Gastroesophageal sphincter (tissue), 4 donors: ENCODE data around the gene HOXC10. TPM values are rescaled to one million over a fixed set of nuclear protein-coding genes. Genes with fewer than 3 reads are reported as not detected.

Experiments
- ATAC-seq: fragments of 150-250 bp; one replicate; pipeline ENCODE4 v1.9.1; 2016; ENCODE audit warnings: mild to moderate bottlenecking, moderate library complexity
- H3K27ac ChIP-seq, 4 donors: fragments of 200-600 bp; sonication (generic) in 3 of 4; 1 replicate in 3 of 4; 2 replicates in 1 of 4; pipeline ENCODE4 v1.5.1; 2016 to 2019
- H3K27me3 ChIP-seq: fragments of 200-600 bp; sonication (generic); one replicate; pipeline ENCODE4 v1.5.1; 2019
- H3K36me3 ChIP-seq, 2 donors: fragments of 200-600 bp; sonication (generic); one replicate each; pipeline ENCODE4 v1.5.1; 2019; ENCODE audit warnings: control low read depth in 1 of 2
- H3K4me1 ChIP-seq, 3 donors: fragments of 200-600 bp; sonication (generic); 1 replicate in 2 of 3; 2 replicates in 1 of 3; pipeline ENCODE4 v1.5.1; 2016 to 2019; ENCODE audit warnings: control low read depth in 2 of 3
- H3K4me3 ChIP-seq, 2 donors: fragments of 200-600 bp; sonication (generic); one replicate each; pipeline ENCODE4 v1.5.1; 2019; ENCODE audit warnings: mild to moderate bottlenecking in 1 of 2, moderate library complexity in 1 of 2
- H3K9me3 ChIP-seq, 3 donors: fragments of 200-600 bp; sonication (generic); one replicate each; pipeline ENCODE4 v1.5.1; 2017 to 2019; ENCODE audit warnings: control low read depth in 2 of 3
- EP300 ChIP-seq: sonication (generic); formaldehyde crosslinking; IDR thresholded peaks from one replicate; pipeline ENCODE4 v1.6.1; 2017; ENCODE audit warnings: antibody characterized with exemption, mild to moderate bottlenecking
- POLR2A ChIP-seq, 2 donors: fragments of 450-650 bp; IDR thresholded peaks; one replicate each; pipeline ENCODE4 v1.6.1; 2017; ENCODE audit warnings: antibody characterized with exemption in 2 of 2, mild to moderate bottlenecking in 2 of 2, moderate library complexity in 1 of 2
- POLR2AphosphoS5 ChIP-seq: sonication (generic); formaldehyde crosslinking; IDR thresholded peaks from one replicate; pipeline ENCODE4 v1.6.1; 2017; ENCODE audit warnings: antibody characterized with exemption
- WGBS, 2 donors: methylation state at CpG; one replicate each; pipeline ENCODE4 v1.1.5; 2018; ENCODE audit warnings: low coverage in 1 of 2; 5-methylcytosine and 5-hydroxymethylcytosine counted together
- total RNA-seq, 4 donors: library from RNA; depleted of rRNA; stranded (reverse); fragments of >200 nt; gene quantifications; one replicate each; pipeline ENCODE4 v1.1.0, GENCODE V29; 2016
- TF ChIP-seq, protein P1 (sequence below), 4 experiments: fragments of 200-600 bp in 2 of 4; fragments of 450-650 bp in 2 of 4; sonication (generic) in 1 of 4; IDR thresholded peaks; one replicate each; pipeline ENCODE4 v1.5.1; 2017 to 2019; ENCODE audit warnings: antibody characterized with exemption in 4 of 4, mild to moderate bottlenecking in 2 of 4, moderate library complexity in 2 of 4

Gene HOXC10
- total RNA-seq, 4 donors from 2014 or later: not detected

DNA sequence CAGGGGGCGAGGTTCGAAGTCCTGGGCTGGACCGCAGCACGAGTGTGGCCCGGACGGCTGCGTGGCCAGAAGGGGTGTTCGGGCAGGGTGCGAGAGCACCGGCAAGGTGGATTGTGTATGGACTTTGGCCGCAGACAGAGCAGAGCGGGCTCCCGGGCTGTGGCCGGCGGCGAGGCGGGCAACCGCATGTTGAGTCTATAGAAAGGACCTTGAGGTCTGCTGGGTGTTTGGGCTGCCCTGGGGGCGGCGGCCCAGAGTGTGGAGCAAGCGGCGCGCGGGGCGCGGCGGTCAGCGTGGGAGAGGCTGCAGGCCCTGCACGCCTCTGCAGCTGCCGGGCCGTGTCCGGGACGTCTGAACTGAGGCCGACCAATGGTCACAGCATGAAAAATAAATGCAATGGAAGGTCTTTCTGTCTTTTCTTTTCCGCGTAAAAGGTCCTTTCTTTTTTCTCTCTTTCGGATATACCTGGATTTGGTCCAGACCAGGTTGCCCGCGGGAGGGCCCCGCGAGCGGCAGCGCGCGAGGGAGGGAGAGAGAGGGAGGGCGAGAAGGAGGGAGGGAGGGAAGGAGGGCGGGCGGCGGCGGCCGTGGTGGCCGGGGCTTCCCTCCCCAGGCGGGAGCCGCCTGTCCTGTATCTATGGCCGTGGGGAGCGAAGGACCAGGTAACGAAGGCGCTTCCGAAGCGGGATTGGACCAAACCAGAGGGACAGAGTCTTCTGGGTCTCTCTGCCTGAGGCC lies 9.5 kb downstream of the HOXC10 start:
- no peaks in the 10 kb centered on the region for H3K9me3 ChIP-seq
- H3K27me3 ChIP-seq: peaks cover 100% of the 10 kb centered on the region
- H3K27ac ChIP-seq: no peak overlapping the region
- 0% methylated on average over 21 of the region's 60 CpGs; no CpG with 5 or more reads in 1 of the 2 donors for WGBS, 2 donors
- TF ChIP-seq, protein P1, sequence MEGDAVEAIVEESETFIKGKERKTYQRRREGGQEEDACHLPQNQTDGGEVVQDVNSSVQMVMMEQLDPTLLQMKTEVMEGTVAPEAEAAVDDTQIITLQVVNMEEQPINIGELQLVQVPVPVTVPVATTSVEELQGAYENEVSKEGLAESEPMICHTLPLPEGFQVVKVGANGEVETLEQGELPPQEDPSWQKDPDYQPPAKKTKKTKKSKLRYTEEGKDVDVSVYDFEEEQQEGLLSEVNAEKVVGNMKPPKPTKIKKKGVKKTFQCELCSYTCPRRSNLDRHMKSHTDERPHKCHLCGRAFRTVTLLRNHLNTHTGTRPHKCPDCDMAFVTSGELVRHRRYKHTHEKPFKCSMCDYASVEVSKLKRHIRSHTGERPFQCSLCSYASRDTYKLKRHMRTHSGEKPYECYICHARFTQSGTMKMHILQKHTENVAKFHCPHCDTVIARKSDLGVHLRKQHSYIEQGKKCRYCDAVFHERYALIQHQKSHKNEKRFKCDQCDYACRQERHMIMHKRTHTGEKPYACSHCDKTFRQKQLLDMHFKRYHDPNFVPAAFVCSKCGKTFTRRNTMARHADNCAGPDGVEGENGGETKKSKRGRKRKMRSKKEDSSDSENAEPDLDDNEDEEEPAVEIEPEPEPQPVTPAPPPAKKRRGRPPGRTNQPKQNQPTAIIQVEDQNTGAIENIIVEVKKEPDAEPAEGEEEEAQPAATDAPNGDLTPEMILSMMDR (IDR thresholded peaks at IDR 0.05): no peak
- no peak for TF ChIP-seq POLR2A (IDR thresholded peaks at IDR 0.05)
- TF ChIP-seq POLR2AphosphoS5: no peak
- TF ChIP-seq EP300: no peak
- H3K4me3 ChIP-seq: peak overlapping the region in 1 of 2 donors; percentile 51
- no peaks in the 10 kb centered on the region for H3K36me3 ChIP-seq
- ATAC-seq: peak; percentile 15
- peaks cover 0 to 41% (median 23%) of the 10 kb centered on the region in 3 donors for H3K4me1 ChIP-seq

DNA sequence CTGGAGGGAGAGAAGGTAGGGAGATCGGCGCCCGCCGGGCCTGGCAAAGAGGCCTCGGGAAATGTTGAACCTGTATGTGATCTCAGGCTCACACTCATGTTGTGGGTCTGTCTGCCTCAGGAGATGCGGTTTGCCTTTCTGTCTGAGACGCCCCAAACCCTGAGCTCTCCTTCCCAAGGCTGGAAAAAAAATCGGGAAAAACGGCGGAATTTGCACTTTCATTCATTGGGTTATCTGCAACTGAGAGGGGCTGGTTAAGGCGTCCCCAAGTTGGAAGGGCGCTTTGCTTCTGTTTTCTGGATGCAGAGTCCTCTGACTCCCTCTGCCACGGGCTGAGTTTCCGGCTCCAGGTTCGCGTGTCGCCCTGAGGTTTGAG lies 10.0 kb downstream of the HOXC10 start:
- no peak for TF ChIP-seq POLR2AphosphoS5
- TF ChIP-seq, protein P1 (IDR thresholded peaks at IDR 0.05): no peak
- no peak for TF ChIP-seq POLR2A (IDR thresholded peaks at IDR 0.05)
- no peak for TF ChIP-seq EP300
- Histone ChIP-seq H3K4me1 (peaks cover 0 to 44% (median 27%) of the 10 kb centered on the region in 3 donors), H3K9me3 (no peaks in the 10 kb centered on the region), H3K4me3 (peak overlapping the region in 1 of 2 donors; percentile 51), H3K27ac (no peak overlapping the region), H3K36me3 (no peaks in the 10 kb centered on the region), H3K27me3 (peaks cover 100% of the 10 kb centered on the region)
- 3% methylated on average over 5 of the region's 17 CpGs; no CpG with 5 or more reads in 1 of the 2 donors for whole genome bisulfite sequencing, 2 donors
- no peak for ATAC-seq

DNA sequence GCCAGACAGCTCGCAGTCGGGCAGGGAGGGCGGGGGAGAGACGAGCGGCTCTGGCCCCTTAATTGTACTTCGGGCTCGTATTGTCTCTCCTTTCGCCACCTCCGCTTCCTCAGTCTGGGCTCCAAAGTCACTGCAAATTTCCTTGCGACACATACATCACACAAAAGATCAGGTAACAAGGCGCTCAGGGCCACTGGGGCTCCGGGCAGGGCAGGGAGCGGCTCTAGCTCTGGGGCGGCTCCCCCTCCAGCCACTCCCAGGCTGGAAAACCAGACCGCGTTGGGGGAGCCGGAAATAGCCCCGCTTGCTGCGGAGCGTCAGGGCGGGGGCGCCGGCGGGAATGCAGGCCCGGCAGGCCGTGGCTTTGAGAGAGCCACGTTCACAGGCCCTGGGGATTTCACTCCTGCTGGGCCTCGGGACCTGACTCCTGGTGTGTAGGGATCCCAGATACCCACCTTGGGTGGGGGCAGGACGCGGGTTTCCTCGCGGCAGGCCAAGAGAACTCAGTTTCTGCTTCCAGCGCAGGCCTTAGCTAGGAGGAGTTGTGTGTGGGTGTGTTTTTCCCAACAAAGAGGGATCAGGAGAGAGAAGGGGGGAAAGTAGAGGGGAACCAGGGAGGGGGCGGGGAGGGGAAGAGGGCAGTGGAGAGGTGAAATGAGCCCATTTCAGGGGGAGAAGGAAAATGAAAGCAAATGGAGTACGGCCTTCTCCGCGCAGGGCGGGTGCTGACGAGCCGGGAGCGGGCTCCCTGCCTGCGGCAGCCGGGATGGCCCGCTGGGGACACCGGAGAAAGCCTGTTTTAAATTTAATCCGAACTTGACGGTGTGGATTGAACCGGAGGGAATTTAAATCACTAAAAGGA lies 10.7 kb downstream of the HOXC10 start:
- H3K4me3 ChIP-seq: peak overlapping the region; percentile 30 to 51
- TF ChIP-seq POLR2AphosphoS5 (peak; percentile 16), EP300 (no peak)
- WGBS, 2 donors: 16 to 17% methylated on average over 15 of the region's 48 CpGs
- H3K27me3 ChIP-seq: peaks cover 100% of the 10 kb centered on the region
- H3K4me1 ChIP-seq: peaks cover 0 to 50% (median 33%) of the 10 kb centered on the region in 3 donors
- H3K27ac ChIP-seq: no peak overlapping the region
- peak; percentile 6 for ATAC-seq
- no peaks in the 10 kb centered on the region for H3K36me3 ChIP-seq
- no peaks in the 10 kb centered on the region for H3K9me3 ChIP-seq

DNA sequence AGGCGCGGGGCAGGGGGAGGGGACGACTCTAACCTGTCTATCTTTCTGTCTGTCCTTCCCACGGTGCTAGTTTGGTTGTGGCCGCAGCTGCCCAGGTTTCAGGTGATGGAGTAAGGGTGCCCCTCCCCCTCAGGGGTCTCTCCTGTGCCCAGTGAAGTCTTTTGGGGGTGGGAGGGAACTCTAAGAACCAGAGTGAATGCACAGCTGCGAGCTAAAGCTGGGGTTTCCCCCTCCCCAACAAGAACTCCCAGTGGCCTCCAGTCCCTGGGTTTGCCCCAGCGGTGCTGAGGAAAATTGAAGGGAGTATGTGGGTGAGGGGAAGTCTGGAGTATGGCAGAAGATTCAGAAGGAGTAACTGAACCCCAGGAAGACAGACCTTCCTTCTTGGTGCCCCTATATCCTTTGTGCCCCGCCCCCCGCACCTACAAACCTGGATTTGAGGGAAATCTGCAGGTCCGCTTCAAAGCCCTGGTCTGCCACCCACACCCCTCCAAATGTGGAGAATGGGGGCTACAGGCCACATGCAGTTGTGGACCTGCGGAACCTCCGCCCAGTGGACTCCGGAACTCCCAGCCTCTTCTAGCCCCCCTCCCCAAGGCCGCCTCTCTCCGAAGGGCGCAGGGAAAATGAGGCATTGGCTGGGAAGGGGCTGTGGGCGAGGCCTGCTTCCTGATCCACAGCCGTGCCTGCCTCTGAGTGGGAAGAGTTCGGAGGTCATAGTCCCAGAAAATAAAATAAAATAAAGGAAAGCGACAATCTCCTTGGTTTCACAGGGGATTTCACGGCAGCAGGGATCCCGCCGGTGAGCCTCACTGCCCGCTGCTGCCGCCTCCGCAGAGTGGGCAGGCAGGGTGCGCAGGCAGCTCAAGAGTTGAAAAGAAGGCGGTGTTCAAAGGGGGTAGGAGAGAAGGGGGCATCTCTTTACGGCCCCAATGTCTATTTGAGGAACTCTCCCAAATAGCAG lies 11.6 kb downstream of the HOXC10 start:
- H3K27ac ChIP-seq: no peak overlapping the region
- peaks cover 100% of the 10 kb centered on the region for H3K27me3 ChIP-seq
- TF ChIP-seq POLR2A (IDR thresholded peaks at IDR 0.05) (no peak), EP300 (no peak), POLR2AphosphoS5 (no peak)
- TF ChIP-seq, protein P1 (IDR thresholded peaks at IDR 0.05): no peak
- H3K9me3 ChIP-seq: no peaks in the 10 kb centered on the region
- H3K4me3 ChIP-seq: peak overlapping the region in 1 of 2 donors; percentile 51
- H3K4me1 ChIP-seq: peaks cover 0 to 53% (median 34%) of the 10 kb centered on the region in 3 donors
- ATAC-seq: no peak
- 45 to 46% methylated on average over 10 to 15 of the region's 29 CpGs for WGBS, 2 donors
- H3K36me3 ChIP-seq: no peaks in the 10 kb centered on the region
